Measurements from ENCODE around the gene NEDD9. TPM values are rescaled to one million over a fixed set of nuclear protein-coding genes. Genes with fewer than 3 reads are reported as not detected.
A peak's percentile ranks its signal among the peaks of the same experiment; 100 is the strongest.

NEDD9 gene
- total RNA-seq, 2 donors from 2014 or later, result 43.4 to 73.1 TPM

GRCh38 chr6:11265932-11266331 is 33.5 kb upstream of the NEDD9 start:
- intact Hi-C loops (cut with DNase I), result no loop called here
- no peak for TF ChIP-seq CTCF (IDR thresholded peaks at IDR 0.05)
- Histone ChIP-seq H3K27me3 (no peaks in the 10 kb centered on the region), H3K9ac (ENCODE audit: low read depth in 2 of 2, low read length in 2 of 2) (no peak overlapping the region), H3K36me3 (no peaks in the 10 kb centered on the region), H3K27ac (no peak overlapping the region), H3K9me3 (no peaks in the 10 kb centered on the region), H3K4me3 (no peak overlapping the region), H3K4me1 (peaks cover 5% of the 10 kb centered on the region)
- no peak for DNase-seq

GRCh38 chr6:11264100-11264499 is 31.6 kb upstream of the NEDD9 start:
- H3K36me3 ChIP-seq, result no peaks in the 10 kb centered on the region
- no peak for TF ChIP-seq CTCF (IDR thresholded peaks at IDR 0.05)
- intact Hi-C loops (cut with DNase I), result no loop called here
- H3K4me3 ChIP-seq, result no peak overlapping the region
- DNase-seq, result no peak
- no peaks in the 10 kb centered on the region for H3K9me3 ChIP-seq
- H3K9ac ChIP-seq (ENCODE audit: low read depth in 2 of 2, low read length in 2 of 2), result no peak overlapping the region
- no peaks in the 10 kb centered on the region for H3K27me3 ChIP-seq
- H3K27ac ChIP-seq, result no peak overlapping the region
- H3K4me1 ChIP-seq, result peaks cover 3% of the 10 kb centered on the region

- Histone ChIP-seq H3K27me3 (no peaks in the 10 kb centered on the region), H3K9ac (ENCODE audit: low read depth in 2 of 2, low read length in 2 of 2) (no peak overlapping the region), H3K36me3 (no peaks in the 10 kb centered on the region), H3K27ac (no peak overlapping the region), H3K4me3 (no peak overlapping the region), H3K4me1 (peaks cover 6% of the 10 kb centered on the region), H3K9me3 (no peaks in the 10 kb centered on the region)
- peak; percentile 65 for DNase-seq
- no peak for TF ChIP-seq CTCF (IDR thresholded peaks at IDR 0.05)
- intact Hi-C loops (cut with DNase I), result no loop called here
Observed at GRCh38 chr6:11263291-11263775, 30.9 kb upstream of the NEDD9 start.

GRCh38 chr6:11262242-11262641 is 29.8 kb upstream of the NEDD9 start:
- H3K4me1 ChIP-seq, result peaks cover 6% of the 10 kb centered on the region
- H3K4me3 ChIP-seq, result no peak overlapping the region
- no peak overlapping the region for H3K27ac ChIP-seq
- H3K36me3 ChIP-seq, result no peaks in the 10 kb centered on the region
- intact Hi-C loops (cut with DNase I), result no loop called here
- no peak for DNase-seq
- no peak overlapping the region for H3K9ac ChIP-seq (ENCODE audit: low read depth in 2 of 2, low read length in 2 of 2)
- H3K9me3 ChIP-seq, result no peaks in the 10 kb centered on the region
- H3K27me3 ChIP-seq, result no peaks in the 10 kb centered on the region
- no peak for TF ChIP-seq CTCF (IDR thresholded peaks at IDR 0.05)

- H3K4me3 ChIP-seq, result no peak overlapping the region
- peaks cover 6% of the 10 kb centered on the region for H3K4me1 ChIP-seq
- intact Hi-C loops (cut with DNase I), result no loop called here
- no peak overlapping the region for H3K9ac ChIP-seq (ENCODE audit: low read depth in 2 of 2, low read length in 2 of 2)
- no peak for TF ChIP-seq CTCF (IDR thresholded peaks at IDR 0.05)
- no peaks in the 10 kb centered on the region for H3K36me3 ChIP-seq
- H3K27me3 ChIP-seq, result no peaks in the 10 kb centered on the region
- H3K27ac ChIP-seq, result no peak overlapping the region
- no peaks in the 10 kb centered on the region for H3K9me3 ChIP-seq
- no peak for DNase-seq
Observed at GRCh38 chr6:11260249-11261038, 28.0 kb upstream of the NEDD9 start.

Measured in colonic mucosa (tissue), 4 donors.